GM12891 (cell line): Measurements from ENCODE around the gene NOVA1.

ENCODE experiments used
- DNase-seq: peaks from one replicate; pipeline ENCODE4 v3.0.0; 2011; ENCODE audit warnings: low spot score; ENCODE audit not compliant: insufficient read length
- FAIRE-seq: peaks from 2 replicates; lab custom pipeline; 2011; peaks lifted over from hg19 to GRCh38; lab: Jason Lieb, UNC
- PAX5 ChIP-seq: IDR thresholded peaks from 2 replicates; pipeline ENCODE4 v1.6.1; 2011; ENCODE audit warnings: low read length, moderate library complexity, mild to moderate bottlenecking; ENCODE audit not compliant: insufficient read depth, severe bottlenecking
- POLR2A ChIP-seq: IDR thresholded peaks from 2 replicates; pipeline ENCODE4 v1.6.1; 2011; ENCODE audit warnings: low read depth, low read length, control low read depth
- POU2F2 ChIP-seq: IDR thresholded peaks from 2 replicates; pipeline ENCODE4 v1.6.1; 2011; ENCODE audit warnings: low read depth, mild to moderate bottlenecking, control low read depth, low read length, moderate library complexity

NOVA1 gene

DNA sequence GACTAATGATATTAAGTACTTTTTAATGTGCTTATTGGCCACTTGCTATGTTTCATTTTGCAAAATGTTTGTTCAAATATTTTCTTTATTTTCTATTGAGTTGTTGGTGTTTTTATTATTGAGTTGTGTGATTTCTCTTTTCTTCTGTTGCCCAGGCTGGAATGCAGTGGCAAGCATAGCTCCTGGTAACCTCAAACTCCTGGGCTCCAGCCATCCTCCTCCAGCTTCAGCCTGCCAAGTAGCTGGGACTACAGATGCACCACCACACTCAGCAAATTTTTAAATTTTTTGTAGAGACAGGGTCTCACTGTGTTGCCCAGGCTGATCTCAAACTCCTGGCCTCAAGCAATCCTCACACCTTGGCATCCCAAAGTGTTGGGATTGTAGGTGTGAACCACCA lies 199.2 kb downstream of the NOVA1 start:
- TF ChIP-seq PAX5 (no peak), POLR2A (no peak), POU2F2 (no peak)
- FAIRE-seq (no peak), DNase-seq (no peak)
